ENCODE measurements around the gene WDR7. TPM values are rescaled to one million over a fixed set of nuclear protein-coding genes. Genes with fewer than 3 reads are reported as not detected.

The WDR7 gene
- total and polyA plus RNA-seq, 2 experiments from 2014 or later = 7.0 to 14.8 TPM

DNA sequence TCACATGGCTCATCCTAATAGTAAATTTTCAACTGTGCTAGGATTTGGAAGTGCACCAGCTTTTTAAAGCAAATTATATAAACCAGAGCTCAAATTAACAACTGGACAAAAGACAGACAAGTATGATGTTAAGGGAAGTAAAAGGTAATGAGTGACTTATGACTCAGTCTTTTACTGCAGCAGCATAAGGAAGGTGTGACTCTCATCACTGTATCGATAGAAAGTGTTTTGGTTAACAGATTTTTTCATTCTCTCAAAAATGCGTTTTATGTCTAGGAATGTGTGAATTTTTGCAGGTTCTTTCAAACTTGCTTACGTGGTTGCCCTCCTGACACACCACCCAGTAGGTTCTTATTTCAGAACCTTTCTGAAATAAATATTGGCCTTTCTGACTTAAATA, 251.5 kb downstream of the WDR7 start:
- H3K4me1 ChIP-seq (ENCODE audit: insufficient read depth) = peaks cover 15% of the 10 kb centered on the region
- H3K9me2 ChIP-seq (ENCODE audit: insufficient read depth) = no peaks in the 10 kb centered on the region
- Mint-ChIP-seq H3K4me3 (no peak overlapping the region), H3K27ac (no peak overlapping the region), H3K27me3 (ENCODE audit: insufficient read depth, low read depth, poor library complexity) (peaks cover 2% of the 10 kb centered on the region), H3K9me3 (no peaks in the 10 kb centered on the region), H3K36me3 (ENCODE audit: low read depth) (no peaks in the 10 kb centered on the region), H3K4me1 (peaks cover 18% of the 10 kb centered on the region)
- no peak overlapping the region for H3K4me3 ChIP-seq
- H2AFZ ChIP-seq = no peak overlapping the region
- no peaks in the 10 kb centered on the region for H4K20me1 ChIP-seq (replicated peaks; ENCODE audit: insufficient read depth)
- no peaks in the 10 kb centered on the region for H3K36me3 ChIP-seq (ENCODE audit: insufficient read depth)
- ATAC-seq = no peak
- H3K4me2 ChIP-seq = no peak overlapping the region
- no peak for DNase-seq (ENCODE audit: low spot score)
- TF ChIP-seq, protein P1, sequence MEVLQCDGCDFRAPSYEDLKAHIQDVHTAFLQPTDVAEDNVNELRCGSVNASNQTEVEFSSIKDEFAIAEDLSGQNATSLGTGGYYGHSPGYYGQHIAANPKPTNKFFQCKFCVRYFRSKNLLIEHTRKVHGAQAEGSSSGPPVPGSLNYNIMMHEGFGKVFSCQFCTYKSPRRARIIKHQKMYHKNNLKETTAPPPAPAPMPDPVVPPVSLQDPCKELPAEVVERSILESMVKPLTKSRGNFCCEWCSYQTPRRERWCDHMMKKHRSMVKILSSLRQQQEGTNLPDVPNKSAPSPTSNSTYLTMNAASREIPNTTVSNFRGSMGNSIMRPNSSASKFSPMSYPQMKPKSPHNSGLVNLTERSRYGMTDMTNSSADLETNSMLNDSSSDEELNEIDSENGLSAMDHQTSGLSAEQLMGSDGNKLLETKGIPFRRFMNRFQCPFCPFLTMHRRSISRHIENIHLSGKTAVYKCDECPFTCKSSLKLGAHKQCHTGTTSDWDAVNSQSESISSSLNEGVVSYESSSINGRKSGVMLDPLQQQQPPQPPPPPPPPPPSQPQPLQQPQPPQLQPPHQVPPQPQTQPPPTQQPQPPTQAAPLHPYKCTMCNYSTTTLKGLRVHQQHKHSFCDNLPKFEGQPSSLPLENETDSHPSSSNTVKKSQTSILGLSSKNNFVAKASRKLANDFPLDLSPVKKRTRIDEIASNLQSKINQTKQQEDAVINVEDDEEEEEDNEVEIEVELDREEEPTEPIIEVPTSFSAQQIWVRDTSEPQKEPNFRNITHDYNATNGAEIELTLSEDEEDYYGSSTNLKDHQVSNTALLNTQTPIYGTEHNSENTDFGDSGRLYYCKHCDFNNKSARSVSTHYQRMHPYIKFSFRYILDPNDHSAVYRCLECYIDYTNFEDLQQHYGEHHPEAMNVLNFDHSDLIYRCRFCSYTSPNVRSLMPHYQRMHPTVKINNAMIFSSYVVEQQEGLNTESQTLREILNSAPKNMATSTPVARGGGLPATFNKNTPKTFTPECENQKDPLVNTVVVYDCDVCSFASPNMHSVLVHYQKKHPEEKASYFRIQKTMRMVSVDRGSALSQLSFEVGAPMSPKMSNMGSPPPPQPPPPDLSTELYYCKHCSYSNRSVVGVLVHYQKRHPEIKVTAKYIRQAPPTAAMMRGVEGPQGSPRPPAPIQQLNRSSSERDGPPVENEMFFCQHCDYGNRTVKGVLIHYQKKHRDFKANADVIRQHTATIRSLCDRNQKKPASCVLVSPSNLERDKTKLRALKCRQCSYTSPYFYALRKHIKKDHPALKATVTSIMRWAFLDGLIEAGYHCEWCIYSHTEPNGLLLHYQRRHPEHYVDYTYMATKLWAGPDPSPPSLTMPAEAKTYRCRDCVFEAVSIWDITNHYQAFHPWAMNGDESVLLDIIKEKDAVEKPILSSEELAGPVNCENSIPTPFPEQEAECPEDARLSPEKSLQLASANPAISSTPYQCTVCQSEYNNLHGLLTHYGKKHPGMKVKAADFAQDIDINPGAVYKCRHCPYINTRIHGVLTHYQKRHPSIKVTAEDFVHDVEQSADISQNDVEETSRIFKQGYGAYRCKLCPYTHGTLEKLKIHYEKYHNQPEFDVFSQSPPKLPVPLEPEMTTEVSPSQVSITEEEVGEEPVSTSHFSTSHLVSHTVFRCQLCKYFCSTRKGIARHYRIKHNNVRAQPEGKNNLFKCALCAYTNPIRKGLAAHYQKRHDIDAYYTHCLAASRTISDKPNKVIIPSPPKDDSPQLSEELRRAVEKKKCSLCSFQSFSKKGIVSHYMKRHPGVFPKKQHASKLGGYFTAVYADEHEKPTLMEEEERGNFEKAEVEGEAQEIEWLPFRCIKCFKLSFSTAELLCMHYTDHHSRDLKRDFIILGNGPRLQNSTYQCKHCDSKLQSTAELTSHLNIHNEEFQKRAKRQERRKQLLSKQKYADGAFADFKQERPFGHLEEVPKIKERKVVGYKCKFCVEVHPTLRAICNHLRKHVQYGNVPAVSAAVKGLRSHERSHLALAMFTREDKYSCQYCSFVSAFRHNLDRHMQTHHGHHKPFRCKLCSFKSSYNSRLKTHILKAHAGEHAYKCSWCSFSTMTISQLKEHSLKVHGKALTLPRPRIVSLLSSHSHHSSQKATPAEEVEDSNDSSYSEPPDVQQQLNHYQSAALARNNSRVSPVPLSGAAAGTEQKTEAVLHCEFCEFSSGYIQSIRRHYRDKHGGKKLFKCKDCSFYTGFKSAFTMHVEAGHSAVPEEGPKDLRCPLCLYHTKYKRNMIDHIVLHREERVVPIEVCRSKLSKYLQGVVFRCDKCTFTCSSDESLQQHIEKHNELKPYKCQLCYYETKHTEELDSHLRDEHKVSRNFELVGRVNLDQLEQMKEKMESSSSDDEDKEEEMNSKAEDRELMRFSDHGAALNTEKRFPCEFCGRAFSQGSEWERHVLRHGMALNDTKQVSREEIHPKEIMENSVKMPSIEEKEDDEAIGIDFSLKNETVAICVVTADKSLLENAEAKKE (CRISPR knock-in tag; IDR thresholded peaks at IDR 0.05) = no peak
- TF ChIP-seq ZNF331 (CRISPR knock-in tag; IDR thresholded peaks at IDR 0.05; ENCODE audit: low read depth) (no peak), EZH2 (IDR thresholded peaks at IDR 0.05; ENCODE audit: low read depth, unreplicated experiment) (no peak), ZNF114 (CRISPR knock-in tag; IDR thresholded peaks at IDR 0.05) (no peak)
- TF ChIP-seq, protein P2, sequence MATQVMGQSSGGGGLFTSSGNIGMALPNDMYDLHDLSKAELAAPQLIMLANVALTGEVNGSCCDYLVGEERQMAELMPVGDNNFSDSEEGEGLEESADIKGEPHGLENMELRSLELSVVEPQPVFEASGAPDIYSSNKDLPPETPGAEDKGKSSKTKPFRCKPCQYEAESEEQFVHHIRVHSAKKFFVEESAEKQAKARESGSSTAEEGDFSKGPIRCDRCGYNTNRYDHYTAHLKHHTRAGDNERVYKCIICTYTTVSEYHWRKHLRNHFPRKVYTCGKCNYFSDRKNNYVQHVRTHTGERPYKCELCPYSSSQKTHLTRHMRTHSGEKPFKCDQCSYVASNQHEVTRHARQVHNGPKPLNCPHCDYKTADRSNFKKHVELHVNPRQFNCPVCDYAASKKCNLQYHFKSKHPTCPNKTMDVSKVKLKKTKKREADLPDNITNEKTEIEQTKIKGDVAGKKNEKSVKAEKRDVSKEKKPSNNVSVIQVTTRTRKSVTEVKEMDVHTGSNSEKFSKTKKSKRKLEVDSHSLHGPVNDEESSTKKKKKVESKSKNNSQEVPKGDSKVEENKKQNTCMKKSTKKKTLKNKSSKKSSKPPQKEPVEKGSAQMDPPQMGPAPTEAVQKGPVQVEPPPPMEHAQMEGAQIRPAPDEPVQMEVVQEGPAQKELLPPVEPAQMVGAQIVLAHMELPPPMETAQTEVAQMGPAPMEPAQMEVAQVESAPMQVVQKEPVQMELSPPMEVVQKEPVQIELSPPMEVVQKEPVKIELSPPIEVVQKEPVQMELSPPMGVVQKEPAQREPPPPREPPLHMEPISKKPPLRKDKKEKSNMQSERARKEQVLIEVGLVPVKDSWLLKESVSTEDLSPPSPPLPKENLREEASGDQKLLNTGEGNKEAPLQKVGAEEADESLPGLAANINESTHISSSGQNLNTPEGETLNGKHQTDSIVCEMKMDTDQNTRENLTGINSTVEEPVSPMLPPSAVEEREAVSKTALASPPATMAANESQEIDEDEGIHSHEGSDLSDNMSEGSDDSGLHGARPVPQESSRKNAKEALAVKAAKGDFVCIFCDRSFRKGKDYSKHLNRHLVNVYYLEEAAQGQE (IDR thresholded peaks at IDR 0.05; ENCODE audit: unreplicated experiment) = no peak
- H3K27ac ChIP-seq (ENCODE audit: low read depth) = no peak overlapping the region
- no peaks in the 10 kb centered on the region for H3K79me2 ChIP-seq (replicated peaks; ENCODE audit: insufficient read depth)
- no peaks in the 10 kb centered on the region for H3K27me3 ChIP-seq (ENCODE audit: insufficient read depth)
- H3F3A ChIP-seq (replicated peaks; ENCODE audit: low read depth) = no peaks in the 10 kb centered on the region
